Measurements from ENCODE around the gene TIMM13.

DNA sequence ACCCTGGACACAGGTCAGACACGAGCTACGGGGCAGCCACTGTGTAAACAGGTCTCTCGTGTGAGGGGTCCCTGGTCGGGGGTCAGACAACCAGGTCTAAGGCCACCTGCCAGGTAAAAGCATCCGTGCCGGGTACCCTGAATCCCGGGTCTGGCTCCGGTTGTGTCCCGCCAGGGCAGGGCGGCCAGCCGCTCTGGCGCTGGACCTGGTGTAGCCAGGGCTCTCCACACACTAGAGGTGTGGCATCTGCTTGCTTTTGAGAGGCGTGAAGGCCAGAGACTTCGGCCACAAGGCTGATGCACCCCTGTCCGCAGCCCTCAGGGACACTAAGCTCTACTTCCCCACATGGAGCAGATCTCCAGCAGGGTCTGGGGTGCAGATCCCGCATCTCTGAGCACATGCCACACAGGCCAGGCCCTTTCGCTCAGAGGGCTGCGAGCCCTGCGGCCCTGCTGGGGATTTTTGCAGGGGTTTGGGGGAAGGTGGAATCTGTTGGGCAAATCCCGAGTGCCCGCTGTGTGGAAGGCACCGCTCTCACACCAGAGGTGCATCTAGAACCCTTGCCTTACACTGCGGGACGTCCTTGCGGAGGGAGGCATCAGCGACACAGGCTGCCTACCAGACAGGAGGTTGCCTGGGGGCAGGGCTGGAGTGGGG is 13.8 kb upstream of the TIMM13 start:
- TF ChIP-seq, protein P1, sequence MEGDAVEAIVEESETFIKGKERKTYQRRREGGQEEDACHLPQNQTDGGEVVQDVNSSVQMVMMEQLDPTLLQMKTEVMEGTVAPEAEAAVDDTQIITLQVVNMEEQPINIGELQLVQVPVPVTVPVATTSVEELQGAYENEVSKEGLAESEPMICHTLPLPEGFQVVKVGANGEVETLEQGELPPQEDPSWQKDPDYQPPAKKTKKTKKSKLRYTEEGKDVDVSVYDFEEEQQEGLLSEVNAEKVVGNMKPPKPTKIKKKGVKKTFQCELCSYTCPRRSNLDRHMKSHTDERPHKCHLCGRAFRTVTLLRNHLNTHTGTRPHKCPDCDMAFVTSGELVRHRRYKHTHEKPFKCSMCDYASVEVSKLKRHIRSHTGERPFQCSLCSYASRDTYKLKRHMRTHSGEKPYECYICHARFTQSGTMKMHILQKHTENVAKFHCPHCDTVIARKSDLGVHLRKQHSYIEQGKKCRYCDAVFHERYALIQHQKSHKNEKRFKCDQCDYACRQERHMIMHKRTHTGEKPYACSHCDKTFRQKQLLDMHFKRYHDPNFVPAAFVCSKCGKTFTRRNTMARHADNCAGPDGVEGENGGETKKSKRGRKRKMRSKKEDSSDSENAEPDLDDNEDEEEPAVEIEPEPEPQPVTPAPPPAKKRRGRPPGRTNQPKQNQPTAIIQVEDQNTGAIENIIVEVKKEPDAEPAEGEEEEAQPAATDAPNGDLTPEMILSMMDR (IDR thresholded peaks at IDR 0.05 in 8 of 11, conservative IDR thresholded peaks at IDR 0.05 in 3 of 11): no peak
- no peak for TF ChIP-seq POLR2A (IDR thresholded peaks at IDR 0.05)

All from spleen (tissue), 7 donors.